Ovary (tissue), 9 donors: ENCODE data around the gene CLNS1A. TPM values are rescaled to one million over a fixed set of nuclear protein-coding genes. Genes with fewer than 3 reads are reported as not detected.

Source experiments
- DNase-seq, 5 donors: peaks; one replicate each; pipeline ENCODE4 v3.0.0-alpha.2; 2019 to 2020
- H3K27ac ChIP-seq, 2 donors: fragments of 200-600 bp; one replicate each; pipeline versions ENCODE4 v1.5.1 to v1.8.0; 2019 to 2022
- H3K27me3 ChIP-seq: fragments of 200-600 bp; one replicate; pipeline ENCODE4 v1.8.0; 2022
- H3K36me3 ChIP-seq: fragments of 200-600 bp; sonication (generic); one replicate; pipeline ENCODE4 v1.5.1; 2019
- H3K4me1 ChIP-seq: one replicate; pipeline ENCODE4 v1.8.1; 2013; ENCODE audit warnings: mild to moderate bottlenecking, moderate library complexity; ENCODE audit not compliant: insufficient read depth
- H3K4me3 ChIP-seq: fragments of 200-600 bp; sonication (generic); one replicate; pipeline ENCODE4 v1.5.1; 2017
- H3K9me3 ChIP-seq, 2 donors: fragments of 200-600 bp in 1 of 2; sonication (generic) in 1 of 2; one replicate each; pipeline versions ENCODE4 v1.5.1 to v1.8.1; 2013 to 2019; ENCODE audit warnings: mild to moderate bottlenecking in 1 of 2, moderate library complexity in 1 of 2
- CTCF ChIP-seq, 3 donors: fragments of 450-650 bp in 2 of 3; fragments of 200-600 bp in 1 of 3; IDR thresholded peaks; one replicate each; pipeline versions ENCODE4 v1.5.1 to v1.8.0; 2016 to 2022; ENCODE audit warnings: antibody characterized with exemption in 3 of 3, mild to moderate bottlenecking in 1 of 3
- EP300 ChIP-seq: sonication (generic); formaldehyde crosslinking; IDR thresholded peaks from one replicate; pipeline ENCODE4 v1.6.1; 2017; ENCODE audit warnings: antibody characterized with exemption
- POLR2A ChIP-seq: fragments of 450-650 bp; IDR thresholded peaks from one replicate; pipeline ENCODE4 v1.6.1; 2017; ENCODE audit warnings: antibody characterized with exemption, mild to moderate bottlenecking, moderate library complexity
- whole genome bisulfite sequencing, 3 donors: extraction: QIAGEN DNeasy Blood & Tissue Kit in 1 of 3; methylation state at CpG; one replicate each; pipeline versions ENCODE4 v1.1.5 to v1.1.7; 2013 to 2017; 5-methylcytosine and 5-hydroxymethylcytosine counted together
- intact Hi-C, 4 donors: fragments of 100-400 bp; cut with DNase I; formaldehyde crosslinking; loops; one replicate each; pipeline versions ENCODE4 v1.11.0 to v1.15.1; 2022 to 2023
- polyA plus RNA-seq, 2 donors: library from polyadenylated mRNA; stranded (reverse); fragments of 200-250 nt in 1 of 2; fragments of 350-450 nt in 1 of 2; fragmentation: Illumina TruSeq in 1 of 2; extraction: RNeasy Lipid Tissue Mini Kit (QIAGEN cat#74804) in 1 of 2; gene quantifications; one replicate each; pipeline ENCODE4 v1.2.3, GENCODE V29; 2013 to 2014
- total RNA-seq, 7 donors: library from RNA; depleted of rRNA in 2 of 7; stranded (reverse); fragments of >200 nt in 2 of 7; fragmentation: NEBNext Ultra II Directional in 3 of 7; extraction: Animal tissue kit (Norgen Biotek cat#: 25700) in 3 of 7; gene quantifications; one replicate each; pipeline versions ENCODE4 v1.1.0 to v1.2.4, GENCODE V29; 2016 to 2023
- donor health status: DM: no; HTN: no; CAD: no; lungs with moderate emphysema.
- donor health status: DM: no; HTN: no; CAD: no.
- donor health status: Bipolar disorder and iron deficiency.
- donor health status: DM: yes; HTN: yes; CAD: no.
- donor health status: DM: no; HTN: no; CAD: no.
- donor health status: DM: yes; HTN: yes; CAD: no.

Gene CLNS1A
- total and polyA plus RNA-seq, 9 donors = 117 to 155 (median 130) TPM

- no peaks in the 10 kb centered on the region for H3K36me3 ChIP-seq
- 72 to 80% (median 78%) methylated on average over 4 of the region's 4 CpGs for WGBS, 3 donors
- DNase-seq = no peak
- no peak overlapping the region for H3K27ac ChIP-seq
- intact Hi-C loops = loop anchor here in 1 of 4 donors (10.0 kb wide), 1 partner anchor 335 kb away; no protein-coding TSS in a partner anchor
- H3K4me3 ChIP-seq = no peak overlapping the region
- H3K27me3 ChIP-seq = no peaks in the 10 kb centered on the region
- H3K9me3 ChIP-seq = no peaks in the 10 kb centered on the region
- peaks cover 2% of the 10 kb centered on the region for H3K4me1 ChIP-seq
- TF ChIP-seq POLR2A (no peak), EP300 (no peak), CTCF (IDR thresholded peaks at IDR 0.05) (no peak)
Observed at GRCh38 chr11:77630157-77630710, 7.4 kb downstream of the CLNS1A start.

- Histone ChIP-seq H3K4me3 (no peak overlapping the region), H3K27me3 (no peaks in the 10 kb centered on the region), H3K36me3 (no peaks in the 10 kb centered on the region), H3K4me1 (peaks cover 2% of the 10 kb centered on the region), H3K27ac (no peak overlapping the region), H3K9me3 (no peaks in the 10 kb centered on the region)
- 74 to 80% (median 77%) methylated on average over 3 of the region's 3 CpGs for WGBS, 3 donors
- TF ChIP-seq EP300 (no peak), POLR2A (no peak), CTCF (IDR thresholded peaks at IDR 0.05) (peak; percentile 33 to 74 (median 68))
- DNase-seq = no peak
- intact Hi-C loops = loop anchor here in 2 of 4 donors (5.0 to 10.0 kb wide), 5 partner anchors 65 to 487 kb away; partner anchors contain the start of gene PAK1 (in 1 of the 2)
Observed at GRCh38 chr11:77619576-77620198, 17.9 kb downstream of the CLNS1A start.

- no peak overlapping the region for H3K27ac ChIP-seq
- H3K36me3 ChIP-seq = no peaks in the 10 kb centered on the region
- no peaks in the 10 kb centered on the region for H3K9me3 ChIP-seq
- intact Hi-C loops = loop anchor here in 2 of 4 donors (5.0 to 10.0 kb wide), 4 partner anchors 63 to 426 kb away; partner anchors contain the start of gene PAK1 (in 1 of the 2)
- TF ChIP-seq POLR2A = no peak
- no peak for TF ChIP-seq CTCF (IDR thresholded peaks at IDR 0.05)
- TF ChIP-seq EP300 = no peak
- peaks cover 2% of the 10 kb centered on the region for H3K4me1 ChIP-seq
- no peak overlapping the region for H3K4me3 ChIP-seq
- no peak for DNase-seq
- H3K27me3 ChIP-seq = no peaks in the 10 kb centered on the region
- 8 to 39% (median 13%) methylated on average over 3 of the region's 3 CpGs for WGBS, 3 donors
Observed at GRCh38 chr11:77617892-77618291, 19.7 kb downstream of the CLNS1A start.

GRCh38 chr11:77611921-77612320, 25.7 kb downstream of the CLNS1A start:
- no peaks in the 10 kb centered on the region for H3K36me3 ChIP-seq
- intact Hi-C loops = loop anchor here in 2 of 4 donors (10.0 kb wide), 3 partner anchors 57 to 417 kb away; partner anchors contain the start of gene PAK1 (in 1 of the 2)

More at GRCh38 chr11:77611921-77612320, 25.7 kb downstream of the CLNS1A start:
- Histone ChIP-seq H3K4me1 (peaks cover 2% of the 10 kb centered on the region), H3K27ac (no peak overlapping the region), H3K4me3 (no peak overlapping the region), H3K27me3 (no peaks in the 10 kb centered on the region), H3K9me3 (no peaks in the 10 kb centered on the region)
- TF ChIP-seq EP300 (no peak), CTCF (IDR thresholded peaks at IDR 0.05) (no peak), POLR2A (no peak)
- no peak for DNase-seq
